Measurements from ENCODE around the gene ZIC4.

The ZIC4 gene

GRCh38 chr3:147390589-147391569 is 15.5 kb downstream of the ZIC4 start:
- DNase-seq (ENCODE audit: low read depth) = no peak

DNA sequence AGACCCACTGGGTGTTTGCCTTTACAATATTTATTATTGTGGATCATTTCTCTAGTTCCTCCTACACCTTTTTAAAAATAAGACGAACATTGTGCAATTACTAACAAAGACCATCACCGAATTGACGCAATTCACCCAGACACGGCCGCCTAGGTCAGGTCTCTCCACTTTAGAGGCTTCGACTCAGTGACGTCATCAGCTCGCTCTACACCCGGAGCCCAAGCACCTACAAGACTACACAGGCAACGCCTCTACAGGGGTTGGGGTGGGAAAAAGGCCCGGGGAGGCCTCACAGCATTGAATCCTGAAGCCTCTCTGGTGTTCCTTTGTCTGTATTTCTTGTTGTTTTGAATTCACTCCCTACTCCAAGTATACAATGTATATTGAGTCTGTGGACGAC is 16.6 kb downstream of the ZIC4 start:
- no peak for DNase-seq (ENCODE audit: low read depth)

DNA sequence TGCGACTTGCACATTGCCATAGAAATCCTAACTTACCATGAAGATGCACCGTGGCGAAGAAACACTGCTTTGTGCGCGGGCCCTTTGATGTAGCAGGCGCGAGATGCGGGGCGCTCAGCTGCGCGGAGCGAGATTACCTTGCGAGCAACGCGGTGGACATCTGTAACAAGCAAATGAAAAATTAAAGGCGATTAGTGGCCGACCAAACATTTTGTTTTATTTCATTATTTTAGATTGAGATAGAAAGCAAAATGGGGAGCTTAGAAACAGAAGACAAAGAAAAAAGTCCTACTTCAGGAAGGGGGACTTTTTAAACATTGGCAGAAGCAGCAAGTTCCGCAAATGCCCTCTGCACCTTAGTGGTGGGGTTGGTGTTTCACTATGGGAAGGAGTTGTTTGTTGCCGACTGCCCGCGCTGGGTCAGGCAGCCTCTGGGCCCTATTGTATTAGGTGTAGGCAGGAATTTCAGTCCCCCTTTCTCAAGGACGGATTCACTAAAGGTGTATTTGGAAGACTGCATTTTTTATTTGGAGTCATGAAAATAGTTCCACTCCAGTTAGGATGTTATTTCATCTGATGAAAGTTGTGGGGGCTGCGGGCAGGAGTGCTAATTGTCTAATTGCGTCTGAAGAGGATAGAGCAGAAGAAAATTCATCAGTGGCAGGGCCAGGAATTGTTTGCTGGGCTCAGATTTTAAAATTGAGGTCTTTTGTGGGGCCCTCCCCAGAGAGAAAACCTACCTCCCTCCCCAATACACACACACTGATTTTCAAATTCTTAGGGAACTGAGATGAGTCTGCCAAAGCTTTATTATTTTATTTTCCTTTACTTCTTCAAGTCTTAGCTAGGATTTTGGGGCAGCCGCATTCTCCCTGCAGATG is 17.4 kb downstream of the ZIC4 start:
- no peak for DNase-seq (ENCODE audit: low read depth)

- DNase-seq (ENCODE audit: low read depth) = no peak
Observed at GRCh38 chr3:147387885-147388699, 18.3 kb downstream of the ZIC4 start.

GRCh38 chr3:147387291-147387884 is 19.0 kb downstream of the ZIC4 start:
- DNase-seq (ENCODE audit: low read depth) = no peak

GRCh38 chr3:147385059-147386012 is 21.0 kb downstream of the ZIC4 start:
- no peak for DNase-seq (ENCODE audit: low read depth)

- no peak for DNase-seq (ENCODE audit: low read depth)
Observed at GRCh38 chr3:147384210-147385058, 21.9 kb downstream of the ZIC4 start.

DNA sequence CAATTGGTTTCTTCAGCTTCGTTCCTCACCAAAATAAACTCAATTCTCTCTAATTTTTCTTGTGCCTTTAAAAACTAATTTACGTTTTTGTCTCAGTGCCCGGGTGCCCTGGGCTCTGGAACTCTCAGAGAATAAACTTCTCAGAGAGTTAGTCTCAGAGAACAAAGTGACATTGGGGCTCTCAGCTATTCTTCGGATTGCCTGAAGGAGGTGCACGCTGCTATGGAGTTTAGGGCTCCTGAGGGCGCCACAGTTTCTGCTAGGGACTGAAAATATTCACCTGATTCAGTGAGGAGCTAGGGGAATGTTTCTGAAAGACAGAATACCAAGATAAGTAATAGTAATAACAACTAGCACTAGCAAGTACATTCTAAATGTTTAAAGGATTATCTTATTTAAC is 22.7 kb downstream of the ZIC4 start:
- no peak for DNase-seq (ENCODE audit: low read depth)

DNA sequence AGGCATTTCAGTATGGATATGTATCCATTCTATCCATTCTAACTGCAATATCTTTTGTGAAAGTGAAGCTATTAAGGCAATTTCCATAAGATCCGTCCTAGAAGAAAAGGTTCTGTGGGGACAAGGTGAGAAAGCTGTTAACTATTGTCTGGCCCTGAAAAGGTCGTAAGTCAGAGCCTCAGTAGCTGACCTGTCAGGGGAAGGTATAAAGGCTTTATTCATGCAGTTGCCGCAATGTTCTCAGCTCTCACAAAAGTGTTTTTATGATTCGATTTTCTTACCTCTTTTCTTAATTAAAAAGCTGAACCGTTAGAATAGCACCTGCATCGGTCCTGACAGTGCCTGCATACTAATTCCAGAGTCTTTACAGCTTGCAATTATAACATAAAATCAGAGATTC is 24.7 kb downstream of the ZIC4 start:
- DNase-seq (ENCODE audit: low read depth) = no peak

DNA sequence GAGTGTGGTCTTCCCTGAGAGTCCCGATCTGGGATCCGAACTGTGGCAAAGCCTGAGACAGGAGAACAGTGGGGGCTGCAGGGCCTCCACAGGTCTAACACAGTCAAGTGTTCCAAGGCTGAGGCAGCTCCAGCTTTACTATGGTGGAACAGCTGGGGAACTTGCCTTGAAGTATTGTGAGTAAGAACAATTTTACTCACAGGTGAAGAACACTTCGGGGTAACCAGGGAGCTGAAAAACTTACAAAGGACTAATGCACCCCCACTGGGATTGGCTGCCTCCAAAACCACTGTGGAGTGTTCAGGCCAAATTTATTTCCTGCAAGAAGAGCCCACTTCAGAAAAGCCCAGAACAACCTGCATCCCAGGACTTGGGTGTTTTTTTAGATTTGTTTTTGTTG is 25.4 kb downstream of the ZIC4 start:
- no peak for DNase-seq (ENCODE audit: low read depth)

- no peak for DNase-seq (ENCODE audit: low read depth)
Observed at GRCh38 chr3:147380387-147380951, 25.9 kb downstream of the ZIC4 start.

- DNase-seq (ENCODE audit: low read depth) = no peak
Observed at GRCh38 chr3:147379651-147380050, 26.7 kb downstream of the ZIC4 start.

DNA sequence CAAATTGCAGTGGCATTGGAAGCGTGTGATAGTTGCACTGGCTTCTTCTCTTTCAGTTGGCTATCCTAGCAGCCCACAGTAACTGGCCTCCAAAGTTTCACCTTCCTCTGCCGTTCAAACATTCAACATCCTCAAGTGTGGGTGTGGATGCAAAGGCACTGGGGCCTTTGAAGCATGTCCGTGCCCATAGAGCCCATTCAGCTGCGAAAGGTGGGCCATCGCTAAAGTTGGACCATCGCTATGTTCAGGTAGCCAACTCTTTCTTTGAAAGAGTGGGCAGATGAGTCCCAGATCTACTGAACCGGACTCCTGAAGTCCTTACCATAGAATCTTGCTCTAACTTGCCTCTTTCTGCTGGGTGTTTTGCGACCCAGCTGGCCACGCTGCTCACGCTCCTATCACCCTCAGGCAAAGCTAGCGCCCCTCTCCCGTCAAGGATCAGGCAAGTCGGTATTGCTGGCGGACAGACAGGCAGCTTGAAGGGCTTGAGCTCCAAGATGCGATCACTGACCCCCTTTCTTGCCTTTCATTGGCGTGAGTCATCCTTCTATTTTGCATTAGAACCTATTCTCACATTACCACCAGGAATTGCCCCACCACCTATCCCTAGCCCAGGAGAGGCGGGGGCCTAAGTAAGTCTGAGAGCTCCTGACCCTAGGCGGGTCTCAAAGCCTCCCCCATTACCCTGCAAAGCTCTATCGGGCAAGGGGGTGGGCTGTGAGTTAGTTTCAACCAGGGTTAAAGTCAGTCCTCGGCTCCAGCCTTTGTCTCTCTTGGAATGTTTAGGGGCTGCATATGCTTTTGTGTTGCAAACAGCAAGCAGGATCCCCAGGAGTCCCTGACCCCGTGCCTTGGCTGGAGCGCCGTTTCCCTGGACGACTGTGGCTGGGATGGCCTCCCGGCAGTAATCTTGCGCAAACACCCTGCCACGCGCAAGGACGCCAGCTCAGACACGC is 28.7 kb downstream of the ZIC4 start:
- DNase-seq (ENCODE audit: low read depth) = no peak

DNA sequence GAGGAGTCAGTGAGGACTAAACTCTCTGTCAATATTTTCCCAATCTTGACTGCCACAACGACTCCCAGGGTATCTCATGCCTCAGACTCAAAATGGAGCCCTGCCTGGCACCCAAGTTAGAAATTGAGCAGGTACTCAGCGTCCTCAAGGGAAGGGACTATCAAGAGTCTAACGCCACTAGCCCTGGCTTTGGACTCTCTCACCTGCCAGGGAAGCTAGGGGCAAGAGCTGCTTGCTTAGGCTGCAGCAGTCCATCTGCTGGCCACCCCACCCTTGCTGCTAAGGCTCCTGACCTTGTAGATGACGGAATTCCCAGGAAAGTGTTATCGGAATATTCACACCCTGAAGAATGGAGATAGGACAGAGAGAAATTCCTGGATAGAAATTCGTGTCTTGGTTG is 33.0 kb downstream of the ZIC4 start:
- no peak for DNase-seq (ENCODE audit: low read depth)

DNA sequence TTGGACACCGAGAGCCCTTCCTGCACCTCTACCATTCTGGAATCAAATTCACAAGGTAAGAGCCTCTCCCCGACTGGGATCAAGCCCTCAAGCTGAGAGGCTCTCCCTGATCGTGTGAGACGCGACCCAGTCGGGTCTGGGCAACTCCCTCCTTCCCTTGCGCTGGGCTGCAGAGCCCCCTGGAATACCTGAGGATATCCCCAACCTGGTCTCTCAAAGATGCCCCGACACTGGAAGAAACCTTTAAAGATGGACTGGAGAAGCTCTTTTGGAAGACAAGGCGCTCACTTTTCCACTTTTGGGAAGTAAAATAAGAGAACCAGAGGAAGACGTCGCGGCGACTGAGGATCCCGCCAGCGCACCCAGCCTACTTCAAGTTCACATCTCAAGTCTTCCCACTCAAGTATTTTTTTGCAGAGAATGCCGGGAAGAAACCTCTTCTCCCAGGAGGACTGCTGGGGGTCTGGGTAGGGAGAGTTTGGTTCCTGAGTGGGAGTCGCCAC is 33.8 kb downstream of the ZIC4 start:
- no peak for DNase-seq (ENCODE audit: low read depth)

DNA sequence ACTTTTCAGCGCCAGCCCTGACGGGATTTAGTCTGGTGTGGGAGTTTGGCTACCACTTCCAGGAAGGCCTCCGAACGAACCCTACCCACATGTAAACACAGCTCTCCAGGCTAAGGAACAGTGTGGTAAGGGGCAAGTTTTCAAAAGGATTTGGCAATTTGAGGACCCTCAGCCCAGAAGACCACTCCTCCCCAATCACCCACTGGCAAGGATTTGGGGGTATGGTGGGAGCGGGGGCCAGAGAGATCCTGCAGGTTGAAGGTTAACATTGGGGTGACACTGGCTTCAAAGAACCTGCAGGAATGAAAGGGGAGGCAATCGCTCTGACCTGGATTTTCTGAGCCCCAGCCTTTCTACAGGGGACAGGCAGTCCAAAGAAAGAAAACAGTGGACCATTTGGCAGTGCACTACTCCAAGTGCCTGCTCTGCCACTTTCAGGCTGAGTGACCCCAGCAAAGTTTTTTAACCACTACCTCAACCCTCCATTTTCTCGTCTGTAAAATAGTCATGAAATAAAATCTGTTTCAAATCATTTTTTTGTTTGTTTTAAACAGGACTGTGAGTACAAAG is 34.5 kb downstream of the ZIC4 start:
- no peak for DNase-seq (ENCODE audit: low read depth)

DNA sequence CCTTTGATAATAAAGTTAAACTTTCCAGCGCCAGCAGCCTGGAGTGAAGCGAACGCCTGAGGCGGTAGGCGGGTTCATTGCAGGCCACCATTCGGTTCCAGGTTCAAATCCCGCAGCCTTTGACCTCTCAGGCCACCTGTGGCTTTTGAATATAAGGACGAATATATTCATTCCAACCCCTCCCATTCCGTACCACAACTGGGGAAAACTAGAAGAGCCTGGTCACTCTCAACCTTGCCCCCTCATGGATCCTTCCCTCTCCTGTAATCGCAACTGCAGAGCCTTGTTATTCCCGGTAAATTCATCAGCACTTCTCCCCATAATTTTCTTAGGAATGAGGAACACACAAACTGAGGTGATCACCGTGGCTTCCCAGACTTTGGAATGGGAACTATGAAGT is 35.2 kb downstream of the ZIC4 start:
- no peak for DNase-seq (ENCODE audit: low read depth)
